Suprapubic skin (tissue), 4 donors: ENCODE measurements around the gene KIAA1755.

Experiments used
- EP300 ChIP-seq: sonication (generic); formaldehyde crosslinking; IDR thresholded peaks from one replicate; pipeline ENCODE4 v1.6.1; 2017; ENCODE audit warnings: antibody characterized with exemption
- POLR2A ChIP-seq, 2 donors: fragments of 450-650 bp; IDR thresholded peaks; one replicate each; pipeline ENCODE4 v1.6.1; 2017; ENCODE audit warnings: antibody characterized with exemption in 2 of 2, mild to moderate bottlenecking in 2 of 2, moderate library complexity in 2 of 2
- POLR2AphosphoS5 ChIP-seq, 3 donors: sonication (generic); formaldehyde crosslinking; IDR thresholded peaks; one replicate each; pipeline ENCODE4 v1.6.1; 2017; ENCODE audit warnings: antibody characterized with exemption in 3 of 3
- TF ChIP-seq, protein P1 (sequence below), 2 donors: fragments of 200-600 bp in 1 of 2; fragments of 450-650 bp in 1 of 2; sonication (generic) in 1 of 2; IDR thresholded peaks; one replicate each; pipeline ENCODE4 v1.5.1; 2016 to 2019; ENCODE audit warnings: antibody characterized with exemption in 2 of 2, mild to moderate bottlenecking in 1 of 2, moderate library complexity in 1 of 2

DNA sequence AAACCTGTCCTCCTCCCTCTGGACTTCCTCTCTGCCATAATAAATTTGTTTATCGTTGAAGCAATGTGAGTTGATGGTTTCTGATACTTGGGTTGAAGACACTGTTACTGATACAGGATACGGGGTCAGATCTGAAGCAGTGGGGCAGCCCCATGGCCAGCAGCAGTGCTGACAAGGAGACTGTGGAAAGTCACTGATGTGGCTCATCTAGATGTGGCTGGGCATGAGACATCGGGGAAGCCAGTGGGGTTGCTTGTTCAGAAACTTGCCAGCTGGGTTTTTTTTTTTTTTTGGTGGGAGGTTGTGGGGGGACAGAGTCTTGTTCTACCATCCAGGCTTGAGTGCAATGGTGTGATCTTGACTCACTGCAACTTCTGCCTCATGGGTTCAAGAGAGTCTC lies 40.8 kb upstream of the KIAA1755 start:
- TF ChIP-seq POLR2A (IDR thresholded peaks at IDR 0.05) = no peak
- no peak for TF ChIP-seq POLR2AphosphoS5 (IDR thresholded peaks at IDR 0.05)
- TF ChIP-seq, protein P1, sequence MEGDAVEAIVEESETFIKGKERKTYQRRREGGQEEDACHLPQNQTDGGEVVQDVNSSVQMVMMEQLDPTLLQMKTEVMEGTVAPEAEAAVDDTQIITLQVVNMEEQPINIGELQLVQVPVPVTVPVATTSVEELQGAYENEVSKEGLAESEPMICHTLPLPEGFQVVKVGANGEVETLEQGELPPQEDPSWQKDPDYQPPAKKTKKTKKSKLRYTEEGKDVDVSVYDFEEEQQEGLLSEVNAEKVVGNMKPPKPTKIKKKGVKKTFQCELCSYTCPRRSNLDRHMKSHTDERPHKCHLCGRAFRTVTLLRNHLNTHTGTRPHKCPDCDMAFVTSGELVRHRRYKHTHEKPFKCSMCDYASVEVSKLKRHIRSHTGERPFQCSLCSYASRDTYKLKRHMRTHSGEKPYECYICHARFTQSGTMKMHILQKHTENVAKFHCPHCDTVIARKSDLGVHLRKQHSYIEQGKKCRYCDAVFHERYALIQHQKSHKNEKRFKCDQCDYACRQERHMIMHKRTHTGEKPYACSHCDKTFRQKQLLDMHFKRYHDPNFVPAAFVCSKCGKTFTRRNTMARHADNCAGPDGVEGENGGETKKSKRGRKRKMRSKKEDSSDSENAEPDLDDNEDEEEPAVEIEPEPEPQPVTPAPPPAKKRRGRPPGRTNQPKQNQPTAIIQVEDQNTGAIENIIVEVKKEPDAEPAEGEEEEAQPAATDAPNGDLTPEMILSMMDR (IDR thresholded peaks at IDR 0.05) = no peak
- no peak for TF ChIP-seq EP300
